ENCODE data around the gene PNLDC1.

DNA sequence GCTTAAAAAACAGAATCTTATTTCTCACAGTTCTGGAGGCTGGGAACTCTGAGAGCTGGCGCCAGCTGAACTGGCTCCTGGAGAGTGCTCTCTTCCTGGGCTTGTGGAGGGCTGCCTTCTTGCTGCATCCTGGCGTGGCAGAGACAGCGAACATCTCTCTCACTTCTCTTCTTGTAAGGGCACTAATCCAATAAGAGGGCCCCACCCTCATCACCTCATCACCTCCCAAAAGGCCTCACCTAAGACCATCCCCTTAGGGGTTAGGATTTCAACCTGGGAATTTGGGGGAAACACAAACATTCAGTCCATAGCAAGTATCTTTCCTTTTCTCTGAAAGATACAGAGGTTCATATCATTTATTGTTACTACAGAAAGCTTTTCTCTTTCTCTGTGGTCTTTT is 23.9 kb downstream of the PNLDC1 start:
- TF ChIP-seq CTCF (IDR thresholded peaks at IDR 0.05; ENCODE audit: poor library complexity, severe bottlenecking) (no peak), EP300 (conservative IDR thresholded peaks at IDR 0.05; ENCODE audit: poor library complexity, severe bottlenecking) (no peak)
- TF ChIP-seq, protein P1, sequence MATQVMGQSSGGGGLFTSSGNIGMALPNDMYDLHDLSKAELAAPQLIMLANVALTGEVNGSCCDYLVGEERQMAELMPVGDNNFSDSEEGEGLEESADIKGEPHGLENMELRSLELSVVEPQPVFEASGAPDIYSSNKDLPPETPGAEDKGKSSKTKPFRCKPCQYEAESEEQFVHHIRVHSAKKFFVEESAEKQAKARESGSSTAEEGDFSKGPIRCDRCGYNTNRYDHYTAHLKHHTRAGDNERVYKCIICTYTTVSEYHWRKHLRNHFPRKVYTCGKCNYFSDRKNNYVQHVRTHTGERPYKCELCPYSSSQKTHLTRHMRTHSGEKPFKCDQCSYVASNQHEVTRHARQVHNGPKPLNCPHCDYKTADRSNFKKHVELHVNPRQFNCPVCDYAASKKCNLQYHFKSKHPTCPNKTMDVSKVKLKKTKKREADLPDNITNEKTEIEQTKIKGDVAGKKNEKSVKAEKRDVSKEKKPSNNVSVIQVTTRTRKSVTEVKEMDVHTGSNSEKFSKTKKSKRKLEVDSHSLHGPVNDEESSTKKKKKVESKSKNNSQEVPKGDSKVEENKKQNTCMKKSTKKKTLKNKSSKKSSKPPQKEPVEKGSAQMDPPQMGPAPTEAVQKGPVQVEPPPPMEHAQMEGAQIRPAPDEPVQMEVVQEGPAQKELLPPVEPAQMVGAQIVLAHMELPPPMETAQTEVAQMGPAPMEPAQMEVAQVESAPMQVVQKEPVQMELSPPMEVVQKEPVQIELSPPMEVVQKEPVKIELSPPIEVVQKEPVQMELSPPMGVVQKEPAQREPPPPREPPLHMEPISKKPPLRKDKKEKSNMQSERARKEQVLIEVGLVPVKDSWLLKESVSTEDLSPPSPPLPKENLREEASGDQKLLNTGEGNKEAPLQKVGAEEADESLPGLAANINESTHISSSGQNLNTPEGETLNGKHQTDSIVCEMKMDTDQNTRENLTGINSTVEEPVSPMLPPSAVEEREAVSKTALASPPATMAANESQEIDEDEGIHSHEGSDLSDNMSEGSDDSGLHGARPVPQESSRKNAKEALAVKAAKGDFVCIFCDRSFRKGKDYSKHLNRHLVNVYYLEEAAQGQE (IDR thresholded peaks at IDR 0.05; ENCODE audit: borderline replicate concordance): no peak

All from neural cell (in vitro differentiated cells).